Fibroblast of the aortic adventitia (primary cell): ENCODE measurements around the gene ADD2. TPM values are rescaled to one million over a fixed set of nuclear protein-coding genes. Genes with fewer than 3 reads are reported as not detected.
"Not testable (repeated sequence)": the region's sequence is repeated elsewhere in the genome, so short reads cannot be mapped to it uniquely, and the experiment has no call there.

Source experiments
- DNase-seq: peaks from one replicate; pipeline ENCODE4 v3.0.0-alpha.2; 2010; ENCODE audit warnings: low read depth
- H3K4me3 ChIP-seq: 2 replicates; pipeline ENCODE4 v1.5.1; 2011; ENCODE audit warnings: low read depth, mild to moderate bottlenecking, control low read depth, low read length, moderate library complexity
- total RNA-seq: library from RNA; depleted of rRNA; stranded (reverse); fragments of >200 nt; gene quantifications from 2 replicates; pipeline ENCODE4 v1.2.3, GENCODE V29; 2012; ENCODE audit warnings: low replicate concordance
- TF ChIP-seq, protein P1 (sequence below): IDR thresholded peaks from 2 replicates; pipeline ENCODE4 v1.5.1; 2011; ENCODE audit warnings: mild to moderate bottlenecking, low read length, control low read depth, inconsistent platforms; ENCODE audit not compliant: insufficient read depth

Gene ADD2
- total RNA-seq, 1 donor, result 0.36 TPM

DNA sequence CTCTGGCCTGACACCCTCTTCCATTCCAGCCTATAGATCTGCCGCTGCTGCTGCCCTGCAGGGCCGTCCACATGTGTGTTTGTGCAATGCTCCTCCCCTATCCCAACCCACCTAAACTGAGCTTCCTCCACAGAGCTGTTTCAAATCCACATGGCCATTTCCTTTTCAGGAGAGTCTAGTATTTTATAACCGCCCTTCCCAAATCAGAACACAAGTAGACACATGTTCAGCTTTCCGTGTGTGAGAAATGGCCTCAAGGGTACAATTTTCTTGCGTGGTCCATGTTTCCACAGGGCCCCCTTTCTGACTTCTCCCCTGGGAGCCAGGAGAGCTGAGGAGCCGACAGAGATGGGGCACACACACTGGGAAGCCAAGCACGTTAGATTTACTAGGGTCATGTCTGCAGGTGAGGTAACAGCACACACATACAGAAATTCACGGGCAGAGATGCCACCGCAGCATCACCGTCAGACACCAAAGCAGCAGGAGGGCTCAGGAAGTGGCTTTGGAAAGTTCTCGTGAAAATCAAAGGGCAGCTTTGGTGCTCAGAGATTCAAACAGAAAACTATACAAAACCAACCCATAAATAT is 111.5 kb downstream of the ADD2 start:
- TF ChIP-seq, protein P1, sequence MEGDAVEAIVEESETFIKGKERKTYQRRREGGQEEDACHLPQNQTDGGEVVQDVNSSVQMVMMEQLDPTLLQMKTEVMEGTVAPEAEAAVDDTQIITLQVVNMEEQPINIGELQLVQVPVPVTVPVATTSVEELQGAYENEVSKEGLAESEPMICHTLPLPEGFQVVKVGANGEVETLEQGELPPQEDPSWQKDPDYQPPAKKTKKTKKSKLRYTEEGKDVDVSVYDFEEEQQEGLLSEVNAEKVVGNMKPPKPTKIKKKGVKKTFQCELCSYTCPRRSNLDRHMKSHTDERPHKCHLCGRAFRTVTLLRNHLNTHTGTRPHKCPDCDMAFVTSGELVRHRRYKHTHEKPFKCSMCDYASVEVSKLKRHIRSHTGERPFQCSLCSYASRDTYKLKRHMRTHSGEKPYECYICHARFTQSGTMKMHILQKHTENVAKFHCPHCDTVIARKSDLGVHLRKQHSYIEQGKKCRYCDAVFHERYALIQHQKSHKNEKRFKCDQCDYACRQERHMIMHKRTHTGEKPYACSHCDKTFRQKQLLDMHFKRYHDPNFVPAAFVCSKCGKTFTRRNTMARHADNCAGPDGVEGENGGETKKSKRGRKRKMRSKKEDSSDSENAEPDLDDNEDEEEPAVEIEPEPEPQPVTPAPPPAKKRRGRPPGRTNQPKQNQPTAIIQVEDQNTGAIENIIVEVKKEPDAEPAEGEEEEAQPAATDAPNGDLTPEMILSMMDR, result no peak
- no peak overlapping the region for H3K4me3 ChIP-seq
- DNase-seq, result no peak

DNA sequence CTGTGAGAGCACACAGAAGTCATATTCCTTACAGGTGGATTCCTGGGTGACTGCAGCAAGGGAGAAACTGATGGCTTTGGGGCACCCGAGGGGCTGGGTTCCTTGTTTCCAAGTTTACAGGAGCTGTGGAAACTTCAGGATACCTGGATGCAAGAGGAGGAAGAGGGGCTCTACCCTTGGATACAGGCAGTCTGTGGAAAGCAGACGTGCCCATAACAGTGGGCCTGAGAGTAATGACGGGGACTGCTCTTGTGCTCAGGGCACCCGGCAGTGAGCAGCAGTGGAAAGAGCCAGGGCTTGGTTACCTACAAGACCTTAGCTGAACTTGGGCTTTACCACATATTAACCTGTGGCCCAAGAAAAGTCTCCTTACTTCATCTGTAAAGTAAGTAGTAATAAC is 112.2 kb downstream of the ADD2 start:
- TF ChIP-seq, protein P1, result no peak
- no peak for DNase-seq
- no peak overlapping the region for H3K4me3 ChIP-seq

DNA sequence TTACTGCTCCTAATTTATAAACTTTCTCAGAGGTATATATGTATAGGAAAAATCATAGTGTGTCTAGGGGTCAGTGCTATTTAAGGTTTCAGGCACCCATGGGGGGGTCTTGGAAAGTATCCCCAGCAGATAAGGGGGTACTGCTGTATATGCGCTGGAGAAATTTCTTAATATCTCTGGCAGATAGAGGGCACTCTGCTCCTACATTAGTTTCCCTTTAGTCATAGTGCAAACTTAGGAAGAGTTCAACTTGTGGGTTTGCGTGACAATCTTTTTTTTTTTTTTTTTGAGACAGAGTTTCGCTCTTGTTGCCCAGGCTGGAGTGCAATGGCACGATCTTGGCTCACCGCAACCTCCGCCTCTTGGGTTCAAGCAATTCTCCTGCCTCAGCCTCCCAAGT is 112.8 kb downstream of the ADD2 start:
- TF ChIP-seq, protein P1, result peak; percentile 49
- DNase-seq, result peak; percentile 44
- not testable (repeated sequence) for H3K4me3 ChIP-seq

DNA sequence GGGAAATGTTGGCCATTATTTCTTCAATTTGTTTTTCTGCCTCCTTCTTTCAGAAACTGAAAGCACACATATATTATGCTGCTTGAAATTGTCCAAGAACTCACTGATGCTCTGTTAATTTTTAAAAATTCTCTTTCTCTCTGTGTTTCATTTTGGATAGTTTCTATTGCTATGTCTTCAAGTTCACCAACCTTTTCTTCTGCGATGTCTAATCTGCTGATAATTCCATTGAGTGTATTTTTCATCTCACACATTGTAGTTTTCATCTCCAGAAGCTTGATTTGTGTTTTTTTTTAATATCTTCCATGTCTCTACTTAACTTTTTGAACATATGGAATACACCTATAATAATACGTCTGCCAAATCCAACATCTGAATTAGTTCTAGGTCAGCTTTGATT is 116.3 kb downstream of the ADD2 start:
- TF ChIP-seq, protein P1, result no peak
- H3K4me3 ChIP-seq, result no peak overlapping the region
- DNase-seq, result no peak

DNA sequence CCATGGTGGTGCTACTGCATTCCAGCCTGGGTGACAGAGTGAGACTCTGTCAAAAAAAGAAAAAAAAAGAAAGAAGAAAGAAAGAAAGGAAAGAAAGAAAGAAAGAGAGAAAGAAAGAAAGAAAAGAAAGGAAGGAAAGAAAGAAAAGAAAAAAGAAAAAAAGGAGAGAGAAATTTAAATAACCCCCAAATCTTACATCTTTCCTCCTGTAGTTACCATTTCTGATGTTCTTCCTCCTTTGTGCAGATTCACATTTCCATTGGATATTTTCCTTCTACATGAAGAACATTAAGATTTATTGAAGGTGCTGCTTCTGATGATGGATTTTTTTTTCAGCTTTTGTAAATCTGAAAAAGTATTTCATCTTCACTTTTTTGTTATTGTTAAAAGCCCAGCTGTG is 117.0 kb downstream of the ADD2 start:
- TF ChIP-seq, protein P1, result no peak
- DNase-seq, result no peak
- no peak overlapping the region for H3K4me3 ChIP-seq

DNA sequence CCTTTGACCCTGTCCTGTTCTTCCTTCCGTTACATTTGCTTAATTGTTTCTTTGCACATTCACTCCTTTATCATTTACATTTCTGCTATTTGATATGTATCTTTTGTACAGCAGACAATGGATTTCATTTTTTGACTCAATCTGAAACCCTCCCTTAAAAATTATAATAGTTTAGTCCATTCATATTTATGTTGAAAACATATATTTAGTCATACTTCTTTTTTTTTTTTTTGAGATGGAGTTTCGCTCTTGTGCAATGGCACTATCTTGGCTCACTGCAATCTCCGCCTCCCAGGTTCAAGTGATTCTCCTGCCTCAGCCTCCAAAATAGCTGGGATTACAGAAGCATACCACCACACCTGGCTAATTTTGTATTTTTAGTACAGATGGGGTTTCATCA is 119.0 kb downstream of the ADD2 start:
- TF ChIP-seq, protein P1, result no peak
- H3K4me3 ChIP-seq, result no peak overlapping the region
- DNase-seq, result no peak

DNA sequence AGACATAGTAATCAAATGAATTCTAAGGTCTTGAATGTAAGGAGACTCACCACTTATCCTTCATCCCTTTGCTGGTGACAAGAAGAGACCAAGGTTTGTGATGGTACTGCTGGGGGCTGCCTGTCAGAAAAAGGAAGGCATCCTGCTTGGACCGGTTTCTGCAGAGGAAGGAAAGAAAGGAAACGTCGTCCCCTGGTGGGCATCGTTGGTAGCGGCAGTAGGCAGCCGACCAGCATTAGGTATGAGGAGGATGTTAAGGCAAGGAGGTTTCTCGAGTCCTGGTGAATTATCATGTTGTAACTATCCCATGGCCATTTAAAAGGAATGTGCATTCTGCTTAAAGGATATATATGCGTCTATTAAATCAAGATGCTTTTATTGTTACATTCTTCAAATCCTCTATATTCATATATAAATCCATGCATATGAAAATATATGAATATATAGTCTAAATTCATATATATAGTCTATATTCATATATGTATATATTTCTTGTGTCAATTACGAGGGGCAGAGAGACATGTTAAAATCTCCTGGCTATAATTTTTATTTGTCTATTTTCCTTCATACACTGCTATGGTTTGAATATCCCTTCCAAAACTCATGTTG is 120.0 kb downstream of the ADD2 start:
- peak; percentile 59 for DNase-seq
- H3K4me3 ChIP-seq, result no peak overlapping the region
- TF ChIP-seq, protein P1, result peak; percentile 100
